Testis (tissue), 3 donors: Measurements from ENCODE around the gene TCF12. TPM values are rescaled to one million over a fixed set of nuclear protein-coding genes. Genes with fewer than 3 reads are reported as not detected.

Experiments
- DNase-seq: peaks from one replicate; pipeline ENCODE4 v3.0.0-alpha.2; 2019
- H3K27ac ChIP-seq, 2 donors: fragments of 200-600 bp; sonication (generic); one replicate each; pipeline ENCODE4 v1.5.1; 2019
- H3K27me3 ChIP-seq: fragments of 200-600 bp; sonication (generic); one replicate; pipeline ENCODE4 v1.5.1; 2019
- H3K36me3 ChIP-seq: fragments of 200-600 bp; sonication (generic); one replicate; pipeline ENCODE4 v1.5.1; 2017; ENCODE audit warnings: low read depth; ENCODE audit errors: missing control alignments
- H3K4me1 ChIP-seq: fragments of 200-600 bp; sonication (generic); one replicate; pipeline ENCODE4 v1.5.1; 2019
- H3K4me3 ChIP-seq, 2 donors: fragments of 200-600 bp; sonication (generic); one replicate each; pipeline ENCODE4 v1.5.1; 2017 to 2019
- H3K9me3 ChIP-seq: fragments of 200-600 bp; sonication (generic); one replicate; pipeline ENCODE4 v1.5.1; 2017
- CTCF ChIP-seq, 3 experiments: fragments of 450-650 bp in 2 of 3; fragments of 200-600 bp in 1 of 3; sonication (generic) in 1 of 3; IDR thresholded peaks; one replicate each; pipeline ENCODE4 v1.5.1; 2016 to 2019; ENCODE audit warnings: antibody characterized with exemption in 3 of 3, mild to moderate bottlenecking in 2 of 3, moderate library complexity in 1 of 3
- POLR2A ChIP-seq: fragments of 450-650 bp; IDR thresholded peaks from one replicate; pipeline ENCODE4 v1.6.1; 2017; ENCODE audit warnings: antibody characterized with exemption, mild to moderate bottlenecking, moderate library complexity
- WGBS, 2 donors: methylation state at CpG; one replicate each; pipeline ENCODE4 v1.1.5; 2018; 5-methylcytosine and 5-hydroxymethylcytosine counted together
- intact Hi-C: fragments of 100-400 bp; cut with DNase I; formaldehyde crosslinking; loops from one replicate; pipeline ENCODE4 v1.15.1; 2023; ENCODE audit warnings: low total_unique reads
- polyA plus RNA-seq: library from polyadenylated mRNA; stranded (reverse); fragments of 350-450 nt; fragmentation: Illumina TruSeq; extraction: RNeasy Lipid Tissue Mini Kit (QIAGEN cat#74804); gene quantifications from one replicate; pipeline ENCODE4 v1.2.3, GENCODE V29; 2014; ENCODE audit warnings: low read depth, low replicate concordance; ENCODE audit not compliant: insufficient read depth
- total RNA-seq, 2 donors: library from RNA; depleted of rRNA; stranded (reverse); fragments of >200 nt; gene quantifications; one replicate each; pipeline ENCODE4 v1.2.3, GENCODE V29; 2016

The TCF12 gene
- total and polyA plus RNA-seq, 3 donors from 2014 or later = 51.8 to 152 (median 146) TPM

GRCh38 chr15:57223345-57223744 lies 304.9 kb downstream of the TCF12 start:
- WGBS, 2 donors = 77 to 80% methylated on average over 2 of the region's 2 CpGs
- Histone ChIP-seq H3K9me3 (no peaks in the 10 kb centered on the region), H3K27ac (no peak overlapping the region), H3K4me3 (no peak overlapping the region), H3K36me3 (no peaks in the 10 kb centered on the region), H3K27me3 (no peaks in the 10 kb centered on the region), H3K4me1 (peaks cover 11% of the 10 kb centered on the region)
- intact Hi-C loops = no loop called here
- no peak for DNase-seq
- TF ChIP-seq POLR2A (no peak), CTCF (IDR thresholded peaks at IDR 0.05) (no peak)

GRCh38 chr15:57223887-57224286 lies 305.4 kb downstream of the TCF12 start:
- TF ChIP-seq CTCF (IDR thresholded peaks at IDR 0.05) (no peak), POLR2A (no peak)
- no peak for DNase-seq
- 91 to 92% methylated on average over 2 of the region's 2 CpGs for WGBS, 2 donors
- no peak overlapping the region for H3K4me3 ChIP-seq
- no peaks in the 10 kb centered on the region for H3K27me3 ChIP-seq
- H3K27ac ChIP-seq = no peak overlapping the region
- H3K4me1 ChIP-seq = peaks cover 10% of the 10 kb centered on the region
- intact Hi-C loops = no loop called here
- no peaks in the 10 kb centered on the region for H3K9me3 ChIP-seq
- H3K36me3 ChIP-seq = no peaks in the 10 kb centered on the region

- WGBS, 2 donors = 34 to 47% methylated on average over 2 of the region's 2 CpGs
- intact Hi-C loops = no loop called here
- H3K4me1 ChIP-seq = peaks cover 5% of the 10 kb centered on the region
- no peak overlapping the region for H3K27ac ChIP-seq
- no peak for DNase-seq
- H3K27me3 ChIP-seq = no peaks in the 10 kb centered on the region
- H3K9me3 ChIP-seq = no peaks in the 10 kb centered on the region
- TF ChIP-seq CTCF (IDR thresholded peaks at IDR 0.05) = no peak
- no peak overlapping the region for H3K4me3 ChIP-seq
- no peaks in the 10 kb centered on the region for H3K36me3 ChIP-seq
Observed at GRCh38 chr15:57224664-57225063, 306.2 kb downstream of the TCF12 start.

GRCh38 chr15:57227166-57227565 lies 308.7 kb downstream of the TCF12 start:
- 69 to 70% methylated on average over 3 of the region's 3 CpGs for WGBS, 2 donors
- intact Hi-C loops = no loop called here
- TF ChIP-seq CTCF (IDR thresholded peaks at IDR 0.05) (no peak), POLR2A (no peak)

GRCh38 chr15:57227899-57228298 lies 309.5 kb downstream of the TCF12 start:
- H3K27ac ChIP-seq = no peak overlapping the region
- no peak for DNase-seq
- 67 to 79% methylated on average over 2 of the region's 2 CpGs for WGBS, 2 donors
- H3K4me1 ChIP-seq = no peaks in the 10 kb centered on the region
- H3K27me3 ChIP-seq = no peaks in the 10 kb centered on the region
- no peaks in the 10 kb centered on the region for H3K9me3 ChIP-seq
- H3K36me3 ChIP-seq = no peaks in the 10 kb centered on the region
- no peak overlapping the region for H3K4me3 ChIP-seq
- intact Hi-C loops = no loop called here
- TF ChIP-seq POLR2A (no peak), CTCF (IDR thresholded peaks at IDR 0.05) (no peak)

More at GRCh38 chr15:57227166-57227565, 308.7 kb downstream of the TCF12 start:
- H3K27ac ChIP-seq = no peak overlapping the region
- H3K4me3 ChIP-seq = no peak overlapping the region
- H3K36me3 ChIP-seq = no peaks in the 10 kb centered on the region
- DNase-seq = no peak
- H3K4me1 ChIP-seq = no peaks in the 10 kb centered on the region
- no peaks in the 10 kb centered on the region for H3K27me3 ChIP-seq
- no peaks in the 10 kb centered on the region for H3K9me3 ChIP-seq
